CD14-positive monocyte (primary cell): ENCODE results near the gene SPATS2. TPM values are rescaled to one million over a fixed set of nuclear protein-coding genes. Genes with fewer than 3 reads are reported as not detected.
"Not testable (repeated sequence)": the region's sequence is repeated elsewhere in the genome, so short reads cannot be mapped to it uniquely, and the experiment has no call there.

Experiments used
- DNase-seq, 3 donors: peaks; one replicate each; pipeline ENCODE4 v3.0.0-alpha.2; 2011 to 2022
- H2AFZ ChIP-seq: 2 replicates; pipeline ENCODE4 v1.6.0; 2012; ENCODE audit warnings: mild to moderate bottlenecking, low read depth, low read length, inconsistent platforms; ENCODE audit not compliant: insufficient read depth, poor library complexity, severe bottlenecking
- H3K27ac ChIP-seq, 2 donors: 1 replicate in 1 of 2; 2 replicates in 1 of 2; pipeline ENCODE4 v1.5.1; 2012 to 2013; ENCODE audit warnings: low read length in 2 of 2, control low read depth in 1 of 2, inconsistent platforms in 1 of 2, low read depth in 1 of 2, mild to moderate bottlenecking in 1 of 2
- H3K27me3 ChIP-seq, 2 donors: one replicate each; pipeline versions ENCODE4 v1.6.0 to v1.6.1; 2011 to 2013; ENCODE audit warnings: low read length in 2 of 2; ENCODE audit not compliant: control insufficient read depth in 2 of 2, insufficient read depth in 2 of 2
- H3K36me3 ChIP-seq, 2 donors: replicated peaks in 1 of 2; 1 replicate in 1 of 2; 2 replicates in 1 of 2; pipeline versions ENCODE4 v1.5.1 to v1.6.1; 2012 to 2013; ENCODE audit warnings: low read length in 2 of 2, control low read depth in 1 of 2, inconsistent platforms in 1 of 2, mild to moderate bottlenecking in 1 of 2; ENCODE audit not compliant: insufficient read depth in 2 of 2, control insufficient read depth in 1 of 2
- H3K4me1 ChIP-seq, 2 donors: 1 replicate in 1 of 2; 2 replicates in 1 of 2; pipeline versions ENCODE4 v1.5.1 to v1.6.1; 2012 to 2013; ENCODE audit warnings: low read length in 2 of 2, control low read depth in 1 of 2, inconsistent platforms in 1 of 2, mild to moderate bottlenecking in 1 of 2, moderate library complexity in 1 of 2; ENCODE audit not compliant: insufficient read depth in 2 of 2, control insufficient read depth in 1 of 2
- H3K4me2 ChIP-seq: replicated peaks from 2 replicates; pipeline ENCODE3; 2012; ENCODE audit warnings: low read length, moderate library complexity, mild to moderate bottlenecking; ENCODE audit not compliant: poor library complexity, severe bottlenecking; ENCODE audit errors: extremely low read depth
- H3K4me3 ChIP-seq, 3 experiments: fragments of 200-600 bp in 1 of 3; sonication (generic) in 1 of 3; replicated peaks in 1 of 3; 1 replicate in 2 of 3; 2 replicates in 1 of 3; pipeline ENCODE4 v1.5.1; 2011 to 2013; ENCODE audit warnings: low read length in 3 of 3, mild to moderate bottlenecking in 3 of 3, control low read depth in 2 of 3, low read depth in 2 of 3, inconsistent platforms in 1 of 3, moderate library complexity in 1 of 3
- H3K79me2 ChIP-seq: 2 replicates; pipeline ENCODE4 v1.6.0; 2012; ENCODE audit warnings: mild to moderate bottlenecking, control low read depth, inconsistent platforms, low read length, moderate library complexity; ENCODE audit not compliant: insufficient read depth
- H3K9ac ChIP-seq: 2 replicates; pipeline ENCODE4 v1.6.0; 2017; ENCODE audit warnings: low read length, mild to moderate bottlenecking; ENCODE audit not compliant: insufficient read depth, poor library complexity, severe bottlenecking
- H3K9me3 ChIP-seq, 2 donors: replicated peaks in 1 of 2; 1 replicate in 1 of 2; 2 replicates in 1 of 2; pipeline versions ENCODE4 v1.5.1 to v1.6.1; 2012 to 2013; ENCODE audit warnings: low read length in 2 of 2, control low read depth in 1 of 2; ENCODE audit not compliant: control insufficient read depth in 1 of 2, insufficient read depth in 1 of 2
- H4K20me1 ChIP-seq: 2 replicates; pipeline ENCODE4 v1.6.0; 2012; ENCODE audit warnings: mild to moderate bottlenecking, low read length, control low read depth, moderate library complexity; ENCODE audit not compliant: insufficient read depth
- H3K27ac Mint-ChIP-seq, 7 donors: one replicate each; pipeline ENCODE4 v1.8.0; 2020; ENCODE audit warnings: mild to moderate bottlenecking in 7 of 7, mixed read lengths in 7 of 7, moderate library complexity in 6 of 7, inconsistent platforms in 2 of 7
- H3K27me3 Mint-ChIP-seq, 3 donors: one replicate each; pipeline ENCODE4 v1.8.0; 2021 to 2022; ENCODE audit warnings: low read depth in 3 of 3, mild to moderate bottlenecking in 3 of 3, mixed read lengths in 3 of 3, moderate library complexity in 3 of 3, inconsistent platforms in 1 of 3
- H3K36me3 Mint-ChIP-seq, 2 donors: one replicate each; pipeline ENCODE4 v1.8.0; 2020; ENCODE audit warnings: mixed read lengths in 2 of 2, inconsistent platforms in 1 of 2, mild to moderate bottlenecking in 1 of 2
- H3K4me1 Mint-ChIP-seq: one replicate; pipeline ENCODE4 v1.8.0; 2020; ENCODE audit warnings: mild to moderate bottlenecking, mixed read lengths
- H3K4me3 Mint-ChIP-seq, 2 donors: one replicate each; pipeline ENCODE4 v1.8.0; 2020; ENCODE audit warnings: mild to moderate bottlenecking in 2 of 2, mixed read lengths in 2 of 2, moderate library complexity in 1 of 2
- H3K9me3 Mint-ChIP-seq, 7 donors: one replicate each; pipeline ENCODE4 v1.8.0; 2020 to 2022; ENCODE audit warnings: mixed read lengths in 7 of 7, mild to moderate bottlenecking in 6 of 7, moderate library complexity in 6 of 7, inconsistent platforms in 2 of 7
- CTCF ChIP-seq: fragments of 200-600 bp; IDR thresholded peaks from one replicate; pipeline ENCODE4 v1.8.0; 2022; ENCODE audit warnings: antibody characterized with exemption, mild to moderate bottlenecking
- WGBS: methylation state at CpG from one replicate; pipeline ENCODE4 v1.1.5; 2013; ENCODE audit warnings: missing lambda C conversion rate; ENCODE audit not compliant: insufficient coverage; 5-methylcytosine and 5-hydroxymethylcytosine counted together
- intact Hi-C, 2 donors: fragments of 100-400 bp; cut with micrococcal nuclease; formaldehyde crosslinking; loops; one replicate each; pipeline versions ENCODE4 v1.15.0 to v1.15.1; 2023
- polyA plus RNA-seq, 3 donors: library from polyadenylated mRNA; depleted of rRNA in 1 of 3; unstranded in 2 of 3; stranded (reverse) in 1 of 3; fragments of 300-500 nt in 2 of 3; fragments of >200 nt in 1 of 3; fragmentation: Illumina TruSeq in 2 of 3; gene quantifications; 1 replicate in 2 of 3; 2 replicates in 1 of 3; pipeline ENCODE4 v1.2.3, GENCODE V29; 2012 to 2021

The SPATS2 gene
- polyA plus RNA-seq, 3 donors: 1.1 to 3.2 (median 1.8) TPM

- WGBS: 100% methylated on average over 3 of the region's 4 CpGs
- H3K4me3 Mint-ChIP-seq: no peak overlapping the region
- no peaks in the 10 kb centered on the region for H3K27me3 ChIP-seq
Observed at GRCh38 chr12:49507139-49507538, 139.9 kb downstream of the SPATS2 start.

DNA sequence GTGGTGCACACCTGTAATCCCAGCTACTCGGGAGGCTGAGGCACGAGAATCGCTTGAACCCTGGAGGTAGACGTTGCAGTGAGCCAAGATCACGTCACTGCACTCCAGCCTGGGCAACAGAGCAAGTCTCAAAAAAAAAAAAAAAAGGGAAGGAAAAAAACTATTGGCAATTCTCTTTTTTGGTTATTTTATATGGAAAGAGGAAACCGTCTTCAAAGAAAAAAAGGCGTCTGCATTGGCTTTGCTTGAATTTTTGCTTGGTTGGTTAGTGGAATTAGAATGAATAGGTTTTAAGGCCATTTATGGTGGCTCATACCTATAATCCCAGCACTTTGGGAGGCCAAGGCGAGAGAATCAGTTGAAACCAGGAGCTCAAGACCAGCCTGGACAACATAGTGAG is 142.4 kb downstream of the SPATS2 start:
- not testable (repeated sequence) for H3K36me3 ChIP-seq, H2AFZ ChIP-seq, H3K27me3 ChIP-seq, H3K9me3 ChIP-seq, H3K27ac Mint-ChIP-seq, H3K9me3 Mint-ChIP-seq, H3K27ac ChIP-seq, H3K4me2 ChIP-seq, DNase-seq, H3K4me3 ChIP-seq, H3K79me2 ChIP-seq, H4K20me1 ChIP-seq, H3K27me3 Mint-ChIP-seq, H3K4me1 Mint-ChIP-seq, H3K4me1 ChIP-seq, H3K4me3 Mint-ChIP-seq, H3K9ac ChIP-seq, H3K36me3 Mint-ChIP-seq
- intact Hi-C loops: loop anchor here (10.0 kb wide), 1 partner anchor 215 kb away; the partner anchor contains the start of gene PRPH (in 2 of the 2)
- WGBS: 87% methylated on average over 5 of the region's 8 CpGs

More at GRCh38 chr12:49507139-49507538, 139.9 kb downstream of the SPATS2 start:
- TF ChIP-seq CTCF: no peak
- Mint-ChIP-seq H3K4me1 (peaks cover 4% of the 10 kb centered on the region), H3K27ac (no peak overlapping the region), H3K36me3 (peaks cover 7 to 8% of the 10 kb centered on the region in 2 donors), H3K9me3 (peaks cover 0 to 2% (median 0%) of the 10 kb centered on the region in 7 donors), H3K27me3 (peaks cover 0 to 1% (median 0%) of the 10 kb centered on the region in 3 donors)
- Histone ChIP-seq H2AFZ (no peak overlapping the region), H3K79me2 (no peaks in the 10 kb centered on the region), H3K4me1 (no peaks in the 10 kb centered on the region), H3K27ac (no peak overlapping the region), H3K9ac (no peak overlapping the region), H3K4me3 (no peak overlapping the region), H3K4me2 (no peak overlapping the region), H3K36me3 (no peaks in the 10 kb centered on the region), H4K20me1 (no peaks in the 10 kb centered on the region), H3K9me3 (no peaks in the 10 kb centered on the region)
- DNase-seq: no peak
- intact Hi-C loops: no loop called here
